ENCODE results near the gene SLC11A2. TPM values are rescaled to one million over a fixed set of nuclear protein-coding genes. Genes with fewer than 3 reads are reported as not detected.

The SLC11A2 gene
- total RNA-seq, 1 experiment from 2014 or later = 33.9 TPM

DNA sequence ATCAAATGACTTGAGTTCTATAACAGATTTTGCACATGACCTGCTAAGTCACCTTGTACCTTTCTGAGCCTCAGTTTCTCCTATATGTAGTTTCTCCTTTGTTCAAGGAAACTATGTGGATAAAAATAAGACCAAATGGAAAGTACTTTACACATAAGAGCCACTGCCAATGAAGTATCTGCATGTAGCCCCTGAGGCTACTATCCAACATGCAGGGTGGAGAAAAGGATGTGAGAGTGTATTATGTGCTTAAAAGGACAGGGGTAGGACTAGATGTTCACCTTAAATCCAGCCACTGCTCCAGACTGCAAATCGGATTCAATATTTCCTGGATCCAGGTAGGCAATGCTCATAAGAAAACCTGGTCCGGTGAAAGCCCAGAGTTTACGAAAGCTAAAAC lies 21.2 kb downstream of the SLC11A2 start:
- ChIA-PET CTCF (no interaction called here), POLR2A (ENCODE audit: low non-redundant PET) (no interaction called here)
- no peaks in the 10 kb centered on the region for H3K27me3 ChIP-seq (replicated peaks; ENCODE audit: insufficient read depth, low read depth, low read length, poor library complexity)
- no peaks in the 10 kb centered on the region for H3K9me3 ChIP-seq (ENCODE audit: low read depth, low read length, poor library complexity, severe bottlenecking)
- no peak overlapping the region for H3K4me3 ChIP-seq (ENCODE audit: low read depth, low read length, poor library complexity, severe bottlenecking)
- H3K27ac ChIP-seq (ENCODE audit: low read depth, low read length, poor library complexity, severe bottlenecking) = no peak overlapping the region
- BruUV-seq (replicated peaks) = no TSS peak
- H3K4me1 ChIP-seq (ENCODE audit: insufficient read depth, low read length, poor library complexity, severe bottlenecking) = peaks cover 14% of the 10 kb centered on the region
- intact Hi-C loops (cut with micrococcal nuclease; ENCODE audit: unreplicated experiment) = no loop called here
- TF ChIP-seq, protein P1, sequence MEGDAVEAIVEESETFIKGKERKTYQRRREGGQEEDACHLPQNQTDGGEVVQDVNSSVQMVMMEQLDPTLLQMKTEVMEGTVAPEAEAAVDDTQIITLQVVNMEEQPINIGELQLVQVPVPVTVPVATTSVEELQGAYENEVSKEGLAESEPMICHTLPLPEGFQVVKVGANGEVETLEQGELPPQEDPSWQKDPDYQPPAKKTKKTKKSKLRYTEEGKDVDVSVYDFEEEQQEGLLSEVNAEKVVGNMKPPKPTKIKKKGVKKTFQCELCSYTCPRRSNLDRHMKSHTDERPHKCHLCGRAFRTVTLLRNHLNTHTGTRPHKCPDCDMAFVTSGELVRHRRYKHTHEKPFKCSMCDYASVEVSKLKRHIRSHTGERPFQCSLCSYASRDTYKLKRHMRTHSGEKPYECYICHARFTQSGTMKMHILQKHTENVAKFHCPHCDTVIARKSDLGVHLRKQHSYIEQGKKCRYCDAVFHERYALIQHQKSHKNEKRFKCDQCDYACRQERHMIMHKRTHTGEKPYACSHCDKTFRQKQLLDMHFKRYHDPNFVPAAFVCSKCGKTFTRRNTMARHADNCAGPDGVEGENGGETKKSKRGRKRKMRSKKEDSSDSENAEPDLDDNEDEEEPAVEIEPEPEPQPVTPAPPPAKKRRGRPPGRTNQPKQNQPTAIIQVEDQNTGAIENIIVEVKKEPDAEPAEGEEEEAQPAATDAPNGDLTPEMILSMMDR (conservative IDR thresholded peaks at IDR 0.05; ENCODE audit: low read depth, low read length) = no peak
- no peak for TF ChIP-seq EZH2 (IDR thresholded peaks at IDR 0.05; ENCODE audit: borderline replicate concordance, low read depth, low read length, poor library complexity, severe bottlenecking)
- H3K36me3 ChIP-seq (ENCODE audit: insufficient read depth, low read length, poor library complexity, severe bottlenecking) = peaks cover 16% of the 10 kb centered on the region
- no peak for DNase-seq (ENCODE audit: low spot score)

DNA sequence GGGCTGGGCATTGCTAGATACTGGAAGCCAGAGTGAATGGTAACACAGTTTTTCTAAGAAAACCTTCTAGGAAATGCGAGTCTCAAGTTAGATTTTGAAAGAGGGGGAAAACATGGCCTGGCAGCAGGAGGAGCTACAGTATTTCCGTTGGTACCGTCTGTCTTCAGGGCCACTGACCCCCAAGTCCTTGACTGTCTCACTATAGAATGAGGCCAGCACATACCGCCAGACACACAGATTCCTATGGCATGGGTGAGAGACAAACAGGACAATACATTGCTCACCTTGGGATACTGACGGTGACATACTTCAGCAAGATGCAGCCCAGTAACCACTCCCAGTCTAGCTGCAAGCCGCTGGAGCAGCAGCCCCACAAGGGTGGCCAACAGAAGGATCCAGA lies 21.7 kb downstream of the SLC11A2 start:
- Histone ChIP-seq H3K27ac (ENCODE audit: low read depth, low read length, poor library complexity, severe bottlenecking) (no peak overlapping the region), H3K4me3 (ENCODE audit: low read depth, low read length, poor library complexity, severe bottlenecking) (no peak overlapping the region), H3K36me3 (ENCODE audit: insufficient read depth, low read length, poor library complexity, severe bottlenecking) (peaks cover 16% of the 10 kb centered on the region), H3K4me1 (ENCODE audit: insufficient read depth, low read length, poor library complexity, severe bottlenecking) (peaks cover 12% of the 10 kb centered on the region), H3K9me3 (ENCODE audit: low read depth, low read length, poor library complexity, severe bottlenecking) (no peaks in the 10 kb centered on the region), H3K27me3 (replicated peaks; ENCODE audit: insufficient read depth, low read depth, low read length, poor library complexity) (no peaks in the 10 kb centered on the region)
- ChIA-PET CTCF (no interaction called here), POLR2A (ENCODE audit: low non-redundant PET) (no interaction called here)
- intact Hi-C loops (cut with micrococcal nuclease; ENCODE audit: unreplicated experiment) = no loop called here
- BruUV-seq (replicated peaks) = no TSS peak
- no peak for DNase-seq (ENCODE audit: low spot score)
- TF ChIP-seq, protein P1 (conservative IDR thresholded peaks at IDR 0.05; ENCODE audit: low read depth, low read length) = no peak
- TF ChIP-seq EZH2 (IDR thresholded peaks at IDR 0.05; ENCODE audit: borderline replicate concordance, low read depth, low read length, poor library complexity, severe bottlenecking) = no peak

DNA sequence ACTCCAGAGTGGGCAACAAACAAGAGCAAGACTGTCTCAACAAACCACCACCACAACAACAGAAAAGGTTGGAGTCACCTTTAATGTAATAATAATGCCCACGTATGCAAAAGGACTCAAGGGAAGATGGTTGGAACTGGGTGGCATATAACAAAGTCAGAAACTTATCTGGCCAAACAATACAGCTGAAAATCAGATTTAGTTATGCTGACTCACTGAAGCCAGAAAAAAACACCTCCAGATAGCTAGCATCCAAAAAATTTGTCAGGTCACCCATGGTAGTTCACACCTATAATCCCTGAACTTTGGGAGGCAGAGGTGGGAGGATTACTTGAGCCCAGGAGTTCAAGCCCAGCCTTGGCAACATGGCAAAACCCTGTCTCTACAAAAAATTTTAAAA lies 24.4 kb downstream of the SLC11A2 start:
- CTCF ChIA-PET = no interaction called here
- Histone ChIP-seq H3K4me1 (ENCODE audit: insufficient read depth, low read length, poor library complexity, severe bottlenecking) (no peaks in the 10 kb centered on the region), H3K4me3 (ENCODE audit: low read depth, low read length, poor library complexity, severe bottlenecking) (no peak overlapping the region), H3K36me3 (ENCODE audit: insufficient read depth, low read length, poor library complexity, severe bottlenecking) (peaks cover 12% of the 10 kb centered on the region), H3K9me3 (ENCODE audit: low read depth, low read length, poor library complexity, severe bottlenecking) (no peaks in the 10 kb centered on the region), H3K27me3 (replicated peaks; ENCODE audit: insufficient read depth, low read depth, low read length, poor library complexity) (no peaks in the 10 kb centered on the region), H3K27ac (ENCODE audit: low read depth, low read length, poor library complexity, severe bottlenecking) (no peak overlapping the region)
- POLR2A ChIA-PET (ENCODE audit: low non-redundant PET) = interaction anchor here (0.7 kb wide), 1 partner anchor 238 kb away, joined by 27 read pairs; no protein-coding TSS in a partner anchor
- TF ChIP-seq, protein P1 (conservative IDR thresholded peaks at IDR 0.05; ENCODE audit: low read depth, low read length) = no peak
- TF ChIP-seq EZH2 (IDR thresholded peaks at IDR 0.05; ENCODE audit: borderline replicate concordance, low read depth, low read length, poor library complexity, severe bottlenecking) = no peak
- intact Hi-C loops (cut with micrococcal nuclease; ENCODE audit: unreplicated experiment) = no loop called here
- no peak for DNase-seq (ENCODE audit: low spot score)
- BruUV-seq (replicated peaks) = no TSS peak
